Measurements from ENCODE around the gene LITAF.

GRCh38 chr16:11561454-11561805 is 25.3 kb downstream of the LITAF start:
- TF ChIP-seq CTCF (conservative IDR thresholded peaks at IDR 0.05 in 1 of 2, IDR thresholded peaks at IDR 0.05 in 1 of 2; ENCODE audit: extremely low read depth in 1 of 2, insufficient read depth in 1 of 2, low read depth in 1 of 2, low read length in 2 of 2) (no peak), EZH2 (IDR thresholded peaks at IDR 0.05; ENCODE audit: borderline replicate concordance, low read length) (no peak)

Measured in mammary epithelial cell (primary cell).